Right atrium auricular region (tissue), 2 donors: ENCODE measurements around the gene RPS6KL1. TPM values are rescaled to one million over a fixed set of nuclear protein-coding genes. Genes with fewer than 3 reads are reported as not detected.
A peak's percentile ranks its signal among the peaks of the same experiment; 100 is the strongest.

ENCODE experiments used
- DNase-seq: peaks from one replicate; pipeline ENCODE4 v3.0.0-alpha.2; 2019; ENCODE audit warnings: low spot score
- H3K27ac ChIP-seq, 2 donors: fragments of 200-600 bp; sonication (generic); 1 replicate in 1 of 2; 2 replicates in 1 of 2; pipeline ENCODE4 v1.5.1; 2016 to 2019
- H3K27me3 ChIP-seq, 2 donors: fragments of 200-600 bp; sonication (generic); one replicate each; pipeline versions ENCODE4 v1.5.1 to v1.6.0; 2017 to 2019
- H3K36me3 ChIP-seq: fragments of 200-600 bp; sonication (generic); one replicate; pipeline ENCODE4 v1.5.1; 2016
- H3K4me1 ChIP-seq, 2 donors: fragments of 200-600 bp; sonication (generic); one replicate each; pipeline versions ENCODE4 v1.5.1 to v1.6.0; 2017 to 2019
- H3K4me3 ChIP-seq, 2 donors: fragments of 200-600 bp; sonication (generic); 1 replicate in 1 of 2; 2 replicates in 1 of 2; pipeline ENCODE4 v1.5.1; 2017 to 2019; ENCODE audit warnings: mild to moderate bottlenecking in 1 of 2, moderate library complexity in 1 of 2
- H3K9me3 ChIP-seq, 2 donors: fragments of 200-600 bp; sonication (generic); one replicate each; pipeline ENCODE4 v1.5.1; 2019
- total RNA-seq, 2 donors: library from RNA; depleted of rRNA; stranded (reverse); fragments of >200 nt; gene quantifications; one replicate each; pipeline ENCODE4 v1.1.0, GENCODE V29; 2016
- TF ChIP-seq, protein P1 (sequence below), 2 donors: fragments of 200-600 bp; sonication (generic); IDR thresholded peaks; one replicate each; pipeline ENCODE4 v1.5.1; 2019; ENCODE audit warnings: antibody characterized with exemption in 2 of 2

The RPS6KL1 gene
- total RNA-seq, 2 donors from 2014 or later: 7.6 to 10.3 TPM

DNA sequence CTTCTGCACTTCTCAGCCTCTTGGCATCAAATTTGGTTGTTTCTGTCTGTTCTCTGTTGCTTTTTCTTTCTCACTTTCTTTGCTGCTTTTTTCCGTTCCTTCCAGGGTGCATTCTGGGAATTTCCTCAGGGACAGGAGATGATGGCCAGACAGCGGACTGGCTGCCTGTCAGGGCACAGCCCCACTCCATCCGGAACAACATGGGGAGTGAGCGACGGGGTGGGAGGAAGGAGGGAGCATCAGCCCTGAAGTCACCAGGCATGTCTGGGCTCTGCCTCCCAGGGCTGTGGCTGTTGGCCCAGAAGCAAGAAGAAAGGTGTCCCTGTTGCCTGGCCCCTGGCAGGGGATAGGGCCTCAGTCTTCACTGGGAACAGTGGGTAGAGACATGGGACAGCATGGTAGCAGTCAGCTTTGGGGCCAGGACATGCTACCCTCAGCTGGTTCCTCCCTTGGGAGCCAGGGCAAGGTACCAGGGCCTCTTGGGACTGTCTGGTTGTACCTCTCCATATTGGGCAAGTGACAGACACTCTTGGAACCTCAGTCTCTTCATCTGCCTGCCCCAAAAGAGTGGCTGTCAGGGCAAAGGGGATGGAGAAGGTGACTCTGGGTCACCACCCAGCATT lies 23.7 kb upstream of the RPS6KL1 start:
- Histone ChIP-seq H3K4me3 (peak overlapping the region in 1 of 2 donors; percentile 15), H3K36me3 (no peaks in the 10 kb centered on the region), H3K4me1 (peaks cover 0 to 30% of the 10 kb centered on the region in 2 donors), H3K9me3 (no peaks in the 10 kb centered on the region), H3K27ac (no peak overlapping the region), H3K27me3 (no peaks in the 10 kb centered on the region)
- no peak for DNase-seq
- TF ChIP-seq, protein P1, sequence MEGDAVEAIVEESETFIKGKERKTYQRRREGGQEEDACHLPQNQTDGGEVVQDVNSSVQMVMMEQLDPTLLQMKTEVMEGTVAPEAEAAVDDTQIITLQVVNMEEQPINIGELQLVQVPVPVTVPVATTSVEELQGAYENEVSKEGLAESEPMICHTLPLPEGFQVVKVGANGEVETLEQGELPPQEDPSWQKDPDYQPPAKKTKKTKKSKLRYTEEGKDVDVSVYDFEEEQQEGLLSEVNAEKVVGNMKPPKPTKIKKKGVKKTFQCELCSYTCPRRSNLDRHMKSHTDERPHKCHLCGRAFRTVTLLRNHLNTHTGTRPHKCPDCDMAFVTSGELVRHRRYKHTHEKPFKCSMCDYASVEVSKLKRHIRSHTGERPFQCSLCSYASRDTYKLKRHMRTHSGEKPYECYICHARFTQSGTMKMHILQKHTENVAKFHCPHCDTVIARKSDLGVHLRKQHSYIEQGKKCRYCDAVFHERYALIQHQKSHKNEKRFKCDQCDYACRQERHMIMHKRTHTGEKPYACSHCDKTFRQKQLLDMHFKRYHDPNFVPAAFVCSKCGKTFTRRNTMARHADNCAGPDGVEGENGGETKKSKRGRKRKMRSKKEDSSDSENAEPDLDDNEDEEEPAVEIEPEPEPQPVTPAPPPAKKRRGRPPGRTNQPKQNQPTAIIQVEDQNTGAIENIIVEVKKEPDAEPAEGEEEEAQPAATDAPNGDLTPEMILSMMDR (IDR thresholded peaks at IDR 0.05): no peak

GRCh38 chr14:74945852-74946658 lies 23.0 kb upstream of the RPS6KL1 start:
- peak; percentile 78 for DNase-seq
- no peaks in the 10 kb centered on the region for H3K36me3 ChIP-seq
- H3K9me3 ChIP-seq: no peaks in the 10 kb centered on the region
- H3K4me1 ChIP-seq: peaks cover 0 to 34% of the 10 kb centered on the region in 2 donors
- no peaks in the 10 kb centered on the region for H3K27me3 ChIP-seq
- H3K4me3 ChIP-seq: peak overlapping the region in 1 of 2 donors; percentile 15
- TF ChIP-seq, protein P1 (IDR thresholded peaks at IDR 0.05): peak; percentile 87 to 96
- peak overlapping the region in 1 of 2 donors; percentile 1 for H3K27ac ChIP-seq

DNA sequence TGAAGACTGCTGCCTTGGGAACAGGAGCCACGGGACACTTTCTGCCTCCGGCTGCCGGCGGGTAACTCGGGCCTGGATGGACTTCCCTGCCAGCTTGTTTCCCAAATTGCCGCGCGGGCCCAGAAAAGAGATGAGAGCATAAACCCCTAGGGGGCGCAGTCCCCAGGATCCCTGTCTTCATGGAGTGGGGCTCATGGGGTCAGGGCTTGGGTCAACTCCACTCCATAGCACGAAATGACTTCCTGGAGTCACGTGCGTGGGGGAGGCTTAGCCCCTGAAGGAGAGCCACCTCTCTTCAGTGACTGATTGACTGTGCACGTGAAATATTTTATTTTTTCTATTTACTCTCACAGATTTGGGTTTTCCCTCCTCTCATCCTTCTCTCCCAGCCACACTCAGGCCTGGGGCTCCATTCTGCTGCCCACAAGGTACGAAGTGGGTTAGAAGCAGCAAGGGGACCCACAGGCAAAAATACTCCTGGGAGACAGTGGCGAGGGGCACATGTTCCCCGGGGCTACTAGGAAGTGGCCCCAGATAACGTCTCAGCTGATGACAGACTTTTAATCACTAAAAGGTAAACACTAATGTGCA lies 22.3 kb upstream of the RPS6KL1 start:
- Histone ChIP-seq H3K9me3 (no peaks in the 10 kb centered on the region), H3K4me1 (peaks cover 0 to 41% of the 10 kb centered on the region in 2 donors), H3K27me3 (no peaks in the 10 kb centered on the region), H3K36me3 (no peaks in the 10 kb centered on the region), H3K4me3 (no peak overlapping the region), H3K27ac (no peak overlapping the region)
- DNase-seq: no peak
- TF ChIP-seq, protein P1 (IDR thresholded peaks at IDR 0.05): peak; percentile 21 to 49

- Histone ChIP-seq H3K9me3 (no peaks in the 10 kb centered on the region), H3K27ac (peak overlapping the region; percentile 78), H3K4me3 (no peak overlapping the region), H3K27me3 (no peaks in the 10 kb centered on the region), H3K36me3 (no peaks in the 10 kb centered on the region), H3K4me1 (peaks cover 0 to 57% of the 10 kb centered on the region in 2 donors)
- no peak for DNase-seq
- TF ChIP-seq, protein P1 (IDR thresholded peaks at IDR 0.05): no peak
Measured at GRCh38 chr14:74942608-74943007, 19.5 kb upstream of the RPS6KL1 start.

DNA sequence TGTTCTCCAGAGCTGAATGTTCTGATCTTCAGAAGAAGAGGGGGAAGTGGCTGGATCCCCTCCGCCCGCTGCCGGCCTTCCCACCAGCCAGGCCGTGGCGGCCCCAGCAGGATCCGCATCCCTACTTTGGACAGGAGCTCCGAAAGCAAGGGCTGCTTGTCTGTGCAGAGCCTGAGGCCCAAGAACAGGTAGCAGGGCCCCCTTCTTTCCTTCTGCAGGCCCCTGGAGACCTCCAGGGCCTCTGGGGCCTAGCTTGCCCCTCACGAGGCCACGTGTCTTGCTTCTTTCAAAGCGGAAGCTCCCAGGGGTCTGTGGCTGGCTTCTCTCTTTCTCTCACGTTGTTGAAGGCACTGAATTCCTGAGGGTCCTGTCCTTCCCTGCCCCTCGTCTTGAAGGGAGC lies 19.1 kb upstream of the RPS6KL1 start:
- Histone ChIP-seq H3K27me3 (no peaks in the 10 kb centered on the region), H3K36me3 (no peaks in the 10 kb centered on the region), H3K4me1 (peaks cover 0 to 57% of the 10 kb centered on the region in 2 donors), H3K27ac (peak overlapping the region; percentile 78), H3K9me3 (no peaks in the 10 kb centered on the region), H3K4me3 (no peak overlapping the region)
- DNase-seq: no peak
- TF ChIP-seq, protein P1 (IDR thresholded peaks at IDR 0.05): no peak
